Endothelial cell of umbilical vein (primary cell): Measurements from ENCODE around the gene OPCML.

Experiments used
- EZH2 ChIP-seq: IDR thresholded peaks from 2 replicates; pipeline ENCODE4 v1.6.1; 2012; ENCODE audit warnings: borderline replicate concordance, low read depth, mild to moderate bottlenecking, moderate library complexity, low read length, inconsistent platforms; ENCODE audit not compliant: severe bottlenecking
- TF ChIP-seq, protein P1 (sequence below): IDR thresholded peaks from 2 replicates; pipeline ENCODE4 v1.6.1; 2011; ENCODE audit not compliant: insufficient read depth, insufficient read length

DNA sequence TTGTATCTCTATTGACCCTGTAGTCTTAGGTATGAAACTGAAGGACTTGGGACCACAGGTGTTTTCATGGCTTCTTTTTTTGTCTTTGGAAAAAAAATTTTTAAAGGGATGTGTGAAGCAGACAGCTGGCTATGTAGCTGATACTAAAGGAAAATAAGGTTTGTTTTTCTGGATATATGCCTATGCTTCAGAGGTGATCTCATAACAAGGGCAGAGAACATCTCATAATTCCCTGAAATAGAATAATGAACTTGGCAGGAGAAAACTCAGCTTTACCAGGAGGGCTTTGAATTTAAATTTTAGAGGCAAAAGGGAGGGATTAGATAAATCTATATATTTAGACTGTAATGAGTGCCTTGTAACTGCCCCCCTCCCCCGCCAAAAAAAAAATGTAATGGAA, 714.9 kb downstream of the OPCML start:
- no peak for TF ChIP-seq EZH2
- TF ChIP-seq, protein P1, sequence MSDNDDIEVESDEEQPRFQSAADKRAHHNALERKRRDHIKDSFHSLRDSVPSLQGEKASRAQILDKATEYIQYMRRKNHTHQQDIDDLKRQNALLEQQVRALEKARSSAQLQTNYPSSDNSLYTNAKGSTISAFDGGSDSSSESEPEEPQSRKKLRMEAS = no peak
